Measurements from ENCODE around the gene COL4A1.

The COL4A1 gene

DNA sequence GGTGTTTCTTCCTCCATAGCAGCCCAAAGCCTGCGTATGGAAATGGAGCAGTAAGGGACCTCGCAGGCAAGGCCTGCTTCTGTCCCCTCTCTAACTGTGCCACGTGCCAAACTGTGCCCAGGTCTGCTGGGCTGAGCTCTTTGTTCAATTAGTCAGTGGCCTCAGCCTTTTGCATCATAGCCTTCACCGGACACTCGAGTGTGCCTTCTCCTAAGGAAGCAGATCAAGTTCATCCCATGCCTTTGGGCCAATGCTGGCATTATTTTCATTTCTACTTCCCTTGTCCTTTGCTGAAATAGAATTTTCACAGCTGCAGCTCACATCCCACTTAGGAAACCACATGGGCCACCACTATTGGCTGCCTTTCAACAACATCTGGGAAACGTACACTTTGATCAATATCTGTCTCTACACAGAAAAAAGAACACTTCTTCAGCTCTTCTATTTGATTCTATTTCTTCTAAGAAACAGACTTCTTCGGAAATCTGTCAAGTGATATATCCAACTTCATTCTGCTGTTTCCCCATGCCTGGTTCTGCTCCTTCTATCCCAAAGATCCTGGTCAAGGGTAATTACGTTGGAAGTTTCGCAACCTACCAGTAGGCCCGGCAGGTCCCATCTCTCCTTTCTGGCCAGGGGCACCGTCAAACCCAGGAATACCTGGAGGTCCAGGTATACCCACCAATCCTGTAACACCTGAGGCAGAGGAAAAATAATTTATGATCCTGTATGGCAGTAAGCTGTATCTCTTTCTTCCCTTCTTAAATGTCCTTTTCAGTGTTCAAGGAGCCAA is 143.9 kb downstream of the COL4A1 start:
- TF ChIP-seq TAF1 (IDR thresholded peaks at IDR 0.05; ENCODE audit: borderline replicate concordance, insufficient read depth, low read length) (no peak), POLR2AphosphoS5 (IDR thresholded peaks at IDR 0.05; ENCODE audit: low read depth, low read length) (no peak), FOXP2 (optimal IDR thresholded peaks at IDR 0.05; ENCODE audit: borderline replicate concordance, extremely low read depth, extremely low read length, insufficient read depth) (no peak), SIN3A (IDR thresholded peaks at IDR 0.05; ENCODE audit: borderline replicate concordance, insufficient read depth, low read length) (no peak)
- TF ChIP-seq, protein P1, sequence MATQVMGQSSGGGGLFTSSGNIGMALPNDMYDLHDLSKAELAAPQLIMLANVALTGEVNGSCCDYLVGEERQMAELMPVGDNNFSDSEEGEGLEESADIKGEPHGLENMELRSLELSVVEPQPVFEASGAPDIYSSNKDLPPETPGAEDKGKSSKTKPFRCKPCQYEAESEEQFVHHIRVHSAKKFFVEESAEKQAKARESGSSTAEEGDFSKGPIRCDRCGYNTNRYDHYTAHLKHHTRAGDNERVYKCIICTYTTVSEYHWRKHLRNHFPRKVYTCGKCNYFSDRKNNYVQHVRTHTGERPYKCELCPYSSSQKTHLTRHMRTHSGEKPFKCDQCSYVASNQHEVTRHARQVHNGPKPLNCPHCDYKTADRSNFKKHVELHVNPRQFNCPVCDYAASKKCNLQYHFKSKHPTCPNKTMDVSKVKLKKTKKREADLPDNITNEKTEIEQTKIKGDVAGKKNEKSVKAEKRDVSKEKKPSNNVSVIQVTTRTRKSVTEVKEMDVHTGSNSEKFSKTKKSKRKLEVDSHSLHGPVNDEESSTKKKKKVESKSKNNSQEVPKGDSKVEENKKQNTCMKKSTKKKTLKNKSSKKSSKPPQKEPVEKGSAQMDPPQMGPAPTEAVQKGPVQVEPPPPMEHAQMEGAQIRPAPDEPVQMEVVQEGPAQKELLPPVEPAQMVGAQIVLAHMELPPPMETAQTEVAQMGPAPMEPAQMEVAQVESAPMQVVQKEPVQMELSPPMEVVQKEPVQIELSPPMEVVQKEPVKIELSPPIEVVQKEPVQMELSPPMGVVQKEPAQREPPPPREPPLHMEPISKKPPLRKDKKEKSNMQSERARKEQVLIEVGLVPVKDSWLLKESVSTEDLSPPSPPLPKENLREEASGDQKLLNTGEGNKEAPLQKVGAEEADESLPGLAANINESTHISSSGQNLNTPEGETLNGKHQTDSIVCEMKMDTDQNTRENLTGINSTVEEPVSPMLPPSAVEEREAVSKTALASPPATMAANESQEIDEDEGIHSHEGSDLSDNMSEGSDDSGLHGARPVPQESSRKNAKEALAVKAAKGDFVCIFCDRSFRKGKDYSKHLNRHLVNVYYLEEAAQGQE (IDR thresholded peaks at IDR 0.05; ENCODE audit: insufficient read depth in 1 of 2, low read depth in 2 of 2, low read length in 2 of 2), result no peak

GRCh38 chr13:110162053-110162452 is 144.9 kb downstream of the COL4A1 start:
- TF ChIP-seq, protein P1 (IDR thresholded peaks at IDR 0.05; ENCODE audit: insufficient read depth in 1 of 2, low read depth in 2 of 2, low read length in 2 of 2), result no peak
- TF ChIP-seq SIN3A (IDR thresholded peaks at IDR 0.05; ENCODE audit: borderline replicate concordance, insufficient read depth, low read length), result no peak
- no peak for TF ChIP-seq TAF1 (IDR thresholded peaks at IDR 0.05; ENCODE audit: borderline replicate concordance, insufficient read depth, low read length)
- TF ChIP-seq FOXP2 (optimal IDR thresholded peaks at IDR 0.05; ENCODE audit: borderline replicate concordance, extremely low read depth, extremely low read length, insufficient read depth), result no peak
- no peak for TF ChIP-seq POLR2AphosphoS5 (IDR thresholded peaks at IDR 0.05; ENCODE audit: low read depth, low read length)

DNA sequence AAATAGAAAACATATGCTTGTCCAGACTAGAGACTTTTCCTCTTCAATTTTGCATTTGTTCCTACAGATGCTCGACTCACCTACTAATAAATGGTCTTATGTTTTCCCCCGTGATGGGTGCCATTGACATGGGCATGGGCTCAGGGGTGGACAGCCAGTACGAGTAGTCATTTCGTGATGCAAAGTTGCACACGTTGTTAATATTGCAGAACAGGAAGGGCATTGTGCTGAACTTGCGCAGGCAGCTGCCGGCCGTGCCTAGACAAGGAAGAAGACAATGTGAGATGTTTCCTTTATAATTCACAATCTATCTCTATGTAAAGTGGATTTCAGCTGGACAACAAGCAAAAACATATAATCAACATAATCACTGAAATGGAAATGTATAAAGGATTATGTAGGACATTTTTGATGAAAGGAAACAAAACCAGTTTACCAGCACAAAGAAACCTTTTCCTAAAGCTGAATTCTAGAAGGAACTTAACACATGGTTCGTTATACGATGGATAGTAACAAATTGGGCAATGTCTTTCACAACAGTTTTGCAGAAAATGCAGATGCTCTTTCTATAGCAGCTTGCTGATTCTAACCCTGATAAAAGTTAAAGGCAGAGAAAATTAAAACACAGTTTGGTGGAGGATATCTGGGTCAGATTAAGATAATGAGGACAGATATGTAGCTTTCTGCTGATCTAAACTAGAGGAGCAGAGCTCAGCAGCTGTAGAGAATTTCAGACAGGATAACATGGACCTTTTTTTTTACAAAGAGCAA is 145.7 kb downstream of the COL4A1 start:
- TF ChIP-seq POLR2AphosphoS5 (IDR thresholded peaks at IDR 0.05; ENCODE audit: low read depth, low read length) (no peak), SIN3A (IDR thresholded peaks at IDR 0.05; ENCODE audit: borderline replicate concordance, insufficient read depth, low read length) (no peak), TAF1 (IDR thresholded peaks at IDR 0.05; ENCODE audit: borderline replicate concordance, insufficient read depth, low read length) (no peak), FOXP2 (optimal IDR thresholded peaks at IDR 0.05; ENCODE audit: borderline replicate concordance, extremely low read depth, extremely low read length, insufficient read depth) (no peak)
- TF ChIP-seq, protein P1 (IDR thresholded peaks at IDR 0.05; ENCODE audit: insufficient read depth in 1 of 2, low read depth in 2 of 2, low read length in 2 of 2), result no peak

GRCh38 chr13:110158226-110158625 is 148.7 kb downstream of the COL4A1 start:
- TF ChIP-seq TAF1 (IDR thresholded peaks at IDR 0.05; ENCODE audit: borderline replicate concordance, insufficient read depth, low read length) (no peak), SIN3A (IDR thresholded peaks at IDR 0.05; ENCODE audit: borderline replicate concordance, insufficient read depth, low read length) (no peak), FOXP2 (optimal IDR thresholded peaks at IDR 0.05; ENCODE audit: borderline replicate concordance, extremely low read depth, extremely low read length, insufficient read depth) (no peak), POLR2AphosphoS5 (IDR thresholded peaks at IDR 0.05; ENCODE audit: low read depth, low read length) (no peak)
- TF ChIP-seq, protein P1 (IDR thresholded peaks at IDR 0.05; ENCODE audit: insufficient read depth in 1 of 2, low read depth in 2 of 2, low read length in 2 of 2), result no peak
